Activated T-cell treated with anti-CD3 and anti-CD28 coated beads for 1 hour (primary cell): Measurements from ENCODE around the gene EEFSEC.

ENCODE experiments used
- DNase-seq: peaks from one replicate; pipeline ENCODE4 v3.0.0-alpha.2; 2020; ENCODE audit warnings: low read depth

The EEFSEC gene

GRCh38 chr3:128153156-128154041, at the start of gene EEFSEC:
Gene EEFSEC (plus strand): TSS chr3:128153481. CDS start chr3:128153508, 27 bp downstream.
- DNase-seq, result peak; percentile 72

GRCh38 chr3:128107834-128108233, 45.4 kb upstream of the EEFSEC start:
- no peak for DNase-seq

GRCh38 chr3:128111147-128111546, 42.1 kb upstream of the EEFSEC start:
- DNase-seq, result no peak

- no peak for DNase-seq
Observed at GRCh38 chr3:128112357-128112968, 40.8 kb upstream of the EEFSEC start.

GRCh38 chr3:128113817-128114794, 39.2 kb upstream of the EEFSEC start:
- no peak for DNase-seq

- DNase-seq, result no peak
Observed at GRCh38 chr3:128122013-128122412, 31.3 kb upstream of the EEFSEC start.

- no peak for DNase-seq
Observed at GRCh38 chr3:128123156-128123537, 30.1 kb upstream of the EEFSEC start.

- peak; percentile 87 for DNase-seq
Observed at GRCh38 chr3:128123538-128124368, 29.5 kb upstream of the EEFSEC start, which contains the start of gene RUVBL1. Gene RUVBL1 (minus strand): TSS chr3:128123812. CDS start chr3:128123724, 88 bp downstream.

- DNase-seq, result no peak
Observed at GRCh38 chr3:128127236-128127635, 26.0 kb upstream of the EEFSEC start.

GRCh38 chr3:128128251-128128650, 25.0 kb upstream of the EEFSEC start:
- no peak for DNase-seq

- no peak for DNase-seq
Observed at GRCh38 chr3:128131897-128132646, 21.2 kb upstream of the EEFSEC start.

- no peak for DNase-seq
Observed at GRCh38 chr3:128133273-128133883, 19.9 kb upstream of the EEFSEC start.

- DNase-seq, result no peak
Observed at GRCh38 chr3:128143496-128143895, 9.8 kb upstream of the EEFSEC start.

- no peak for DNase-seq
Observed at GRCh38 chr3:128144512-128145187, 8.6 kb upstream of the EEFSEC start.

- no peak for DNase-seq
Observed at GRCh38 chr3:128145279-128145678, 8.0 kb upstream of the EEFSEC start.

GRCh38 chr3:128146201-128146600, 7.1 kb upstream of the EEFSEC start:
- no peak for DNase-seq

GRCh38 chr3:128149650-128150049, 3.6 kb upstream of the EEFSEC start:
- DNase-seq, result no peak

- DNase-seq, result no peak
Observed at GRCh38 chr3:128151758-128152274, 1.5 kb upstream of the EEFSEC start.
